22Rv1 (cell line): Measurements from ENCODE around the gene GPR35.

Experiments used
- H3K27ac ChIP-seq: fragments of 450-650 bp; 2 replicates; pipeline ENCODE4 v1.5.1; 2017
- CTCF ChIP-seq: fragments of 450-650 bp; IDR thresholded peaks from 2 replicates; pipeline ENCODE4 v1.5.1; 2017; ENCODE audit warnings: mild to moderate bottlenecking
- ZFX ChIP-seq: fragments of 450-650 bp; IDR thresholded peaks from 2 replicates; pipeline ENCODE4 v1.6.1; 2017; ENCODE audit warnings: antibody characterized with exemption, borderline replicate concordance

Gene GPR35

DNA sequence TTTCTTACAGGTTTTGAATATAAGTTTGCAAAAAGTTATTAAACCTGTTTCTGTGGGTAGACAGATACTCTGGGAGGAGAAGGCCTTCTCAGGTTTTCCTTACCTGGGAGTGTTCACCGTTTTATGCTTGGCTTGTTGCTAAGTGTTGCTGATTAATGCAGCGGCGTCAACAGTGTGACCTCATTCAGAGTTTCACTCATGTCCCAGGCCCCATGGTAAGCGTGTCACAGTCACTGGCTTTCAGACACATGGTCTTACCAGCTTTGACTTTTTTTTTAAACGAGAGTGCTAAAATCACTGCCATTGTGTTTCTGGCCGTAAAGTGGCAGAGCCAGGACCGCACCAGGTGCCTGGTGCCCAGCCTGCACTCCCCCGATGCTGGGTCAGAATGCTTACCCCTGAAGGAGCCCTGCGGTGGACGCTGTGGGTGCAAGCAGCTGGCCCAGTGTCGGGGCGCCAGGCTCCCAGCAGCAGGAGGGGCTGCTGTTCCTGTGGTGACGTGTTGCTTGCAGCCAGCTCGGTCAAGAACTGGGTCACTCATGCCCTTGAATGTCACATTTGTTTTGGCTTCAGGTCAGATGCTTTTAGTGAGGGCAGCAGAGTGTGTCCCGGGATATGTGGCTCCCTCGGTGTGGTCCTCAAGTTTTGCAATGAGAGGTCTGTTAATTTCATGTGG lies 35.3 kb upstream of the GPR35 start:
- TF ChIP-seq ZFX, result no peak
- no peak for TF ChIP-seq CTCF
- H3K27ac ChIP-seq, result no peak overlapping the region

GRCh38 chr2:240590681-240591111 lies 34.6 kb upstream of the GPR35 start:
- no peak overlapping the region for H3K27ac ChIP-seq
- no peak for TF ChIP-seq CTCF
- no peak for TF ChIP-seq ZFX

- no peak for TF ChIP-seq CTCF
- TF ChIP-seq ZFX, result no peak
- no peak overlapping the region for H3K27ac ChIP-seq
Measured at GRCh38 chr2:240591226-240591625, 34.1 kb upstream of the GPR35 start.

GRCh38 chr2:240591784-240592183 lies 33.5 kb upstream of the GPR35 start:
- TF ChIP-seq CTCF, result no peak
- TF ChIP-seq ZFX, result no peak
- H3K27ac ChIP-seq, result no peak overlapping the region

GRCh38 chr2:240593026-240593702 lies 32.1 kb upstream of the GPR35 start:
- TF ChIP-seq ZFX, result no peak
- TF ChIP-seq CTCF, result no peak
- H3K27ac ChIP-seq, result no peak overlapping the region

DNA sequence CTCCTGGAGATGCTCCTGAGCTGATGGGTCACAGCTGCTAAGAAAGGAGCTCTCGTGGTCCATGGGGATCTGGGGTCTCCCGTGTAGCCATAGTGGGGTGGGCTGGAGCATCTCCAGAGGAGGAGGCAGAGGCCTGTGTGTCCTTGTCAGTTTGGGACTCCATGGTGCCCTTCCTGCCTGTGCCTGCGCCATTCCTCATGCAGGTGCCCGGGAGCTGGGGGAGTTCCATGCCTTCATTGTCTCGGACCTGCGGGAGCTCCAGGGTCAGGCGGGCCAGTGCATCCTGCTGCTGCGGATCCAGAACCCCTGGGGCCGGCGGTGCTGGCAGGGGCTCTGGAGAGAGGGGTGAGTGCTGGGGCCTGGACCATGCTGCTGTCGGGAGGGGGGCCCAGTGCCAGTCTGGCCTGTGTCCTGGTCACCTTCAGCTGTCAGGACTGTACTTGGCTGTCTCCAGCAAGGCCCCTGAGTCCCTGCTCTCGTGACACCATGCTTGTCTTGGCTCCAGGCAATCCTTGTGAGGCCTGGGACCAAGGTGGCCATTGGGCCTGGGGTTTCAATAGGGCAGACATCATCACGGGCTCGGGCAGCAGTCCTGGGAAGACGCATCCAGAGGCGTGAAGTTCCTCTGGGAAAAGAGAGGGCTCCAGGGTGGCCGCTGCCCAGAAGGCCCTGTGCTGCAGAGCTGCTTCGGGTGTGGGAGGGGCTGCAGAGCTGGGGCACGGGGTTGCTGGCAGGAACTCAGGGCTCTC lies 31.4 kb upstream of the GPR35 start:
- no peak for TF ChIP-seq CTCF
- no peak for TF ChIP-seq ZFX
- H3K27ac ChIP-seq, result no peak overlapping the region
